DMS53 treated with DMSO at 0.1 percent for 48 hours (cell line): ENCODE results near the gene CNIH2.
"Not testable (repeated sequence)": the region's sequence is repeated elsewhere in the genome, so short reads cannot be mapped to it uniquely, and the experiment has no call there.

Experiments used
- DNase-seq: peaks from one replicate; lab custom pipeline; 2025; ENCODE audit not compliant: unreplicated experiment; lab: John Stamatoyannopoulos, UW

CNIH2 gene

DNA sequence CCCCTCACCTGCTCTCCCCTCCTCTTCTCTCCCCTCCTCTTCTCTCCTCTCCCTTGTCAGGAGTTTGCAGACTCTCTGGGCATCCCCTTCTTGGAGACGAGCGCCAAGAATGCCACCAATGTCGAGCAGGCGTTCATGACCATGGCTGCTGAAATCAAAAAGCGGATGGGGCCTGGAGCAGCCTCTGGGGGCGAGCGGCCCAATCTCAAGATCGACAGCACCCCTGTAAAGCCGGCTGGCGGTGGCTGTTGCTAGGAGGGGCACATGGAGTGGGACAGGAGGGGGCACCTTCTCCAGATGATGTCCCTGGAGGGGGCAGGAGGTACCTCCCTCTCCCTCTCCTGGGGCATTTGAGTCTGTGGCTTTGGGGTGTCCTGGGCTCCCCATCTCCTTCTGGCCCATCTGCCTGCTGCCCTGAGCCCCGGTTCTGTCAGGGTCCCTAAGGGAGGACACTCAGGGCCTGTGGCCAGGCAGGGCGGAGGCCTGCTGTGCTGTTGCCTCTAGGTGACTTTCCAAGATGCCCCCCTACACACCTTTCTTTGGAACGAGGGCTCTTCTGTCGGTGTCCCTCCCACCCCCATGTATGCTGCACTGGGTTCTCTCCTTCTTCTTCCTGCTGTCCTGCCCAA, 1.9 kb upstream of the CNIH2 start:
- DNase-seq, result no peak

GRCh38 chr11:66276619-66277018, 1.4 kb upstream of the CNIH2 start:
- not testable (repeated sequence) for DNase-seq

GRCh38 chr11:66277064-66277463, 911 bp upstream of the CNIH2 start:
- not testable (repeated sequence) for DNase-seq

GRCh38 chr11:66278363-66279091, 552 bp downstream of the CNIH2 start:
- no peak for DNase-seq

DNA sequence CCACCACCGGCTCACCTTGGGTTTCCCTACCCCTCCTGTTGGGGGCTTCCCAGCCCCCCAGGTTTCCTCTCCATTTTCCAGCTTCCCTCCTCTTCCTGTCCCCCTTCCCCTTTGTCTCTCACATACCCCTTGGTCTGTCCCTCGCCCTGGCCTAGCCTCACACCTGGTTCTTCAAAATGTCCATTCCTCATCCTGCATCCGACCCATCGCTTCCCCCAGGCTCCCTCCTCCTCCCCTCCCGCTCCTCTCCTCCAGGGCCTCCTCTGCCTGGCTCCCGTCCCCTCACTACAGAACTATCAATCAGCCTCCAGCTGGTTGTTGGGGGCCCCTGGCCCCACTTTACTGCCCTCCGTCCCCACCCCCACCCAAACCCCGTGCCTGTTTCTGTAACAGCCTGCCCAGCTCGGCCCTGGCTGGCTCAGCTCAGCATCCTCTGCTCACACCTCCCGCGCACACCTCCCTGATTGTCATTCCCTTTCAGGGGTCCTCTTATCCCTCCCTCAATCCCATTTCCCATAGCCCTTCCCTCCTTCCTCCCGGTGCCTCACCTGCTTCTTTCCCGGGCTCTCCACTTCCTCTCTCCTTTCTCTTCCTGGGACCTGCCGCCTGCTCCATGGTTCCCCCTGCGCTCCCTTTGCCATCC, 1.2 kb downstream of the CNIH2 start:
- DNase-seq, result no peak

DNA sequence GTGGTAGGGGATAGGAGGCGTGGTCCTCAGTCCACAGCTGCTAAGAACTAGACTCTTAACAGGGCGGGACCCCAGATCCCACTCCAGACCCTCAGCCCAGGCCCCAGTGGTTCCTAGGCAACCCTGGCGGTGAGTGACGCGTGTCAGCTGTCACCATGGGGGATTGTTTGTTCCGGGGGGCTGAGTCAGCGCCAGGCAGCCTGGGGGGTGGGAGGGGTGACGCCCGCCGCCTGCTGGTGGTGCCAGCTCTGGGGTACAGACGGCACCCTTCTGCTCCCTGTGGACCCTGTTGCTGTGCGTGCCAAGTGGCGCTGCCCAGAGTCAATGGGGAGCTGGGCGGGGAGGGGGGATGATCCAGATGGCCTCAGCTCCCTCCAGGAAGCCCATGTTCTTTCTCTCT, 2.5 kb downstream of the CNIH2 start:
- DNase-seq, result no peak

DNA sequence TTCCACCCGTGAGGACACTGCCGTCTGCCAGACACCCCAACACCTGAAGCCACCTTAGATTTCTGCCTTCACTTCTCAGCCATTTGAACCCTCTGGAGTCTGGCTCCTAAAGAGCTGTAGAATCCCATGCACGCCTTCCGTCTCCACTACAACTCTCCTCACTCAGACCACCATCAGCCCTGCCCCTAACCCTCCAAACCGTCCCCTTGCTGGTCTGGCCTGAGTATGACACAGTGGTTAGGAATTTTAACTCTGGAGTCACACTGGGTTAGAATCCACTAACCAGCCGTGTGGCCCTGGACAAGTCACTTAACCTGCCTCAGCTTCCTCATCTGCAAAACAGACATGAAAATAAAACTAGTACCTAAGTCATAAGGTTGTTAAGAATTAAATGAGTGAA, 3.0 kb downstream of the CNIH2 start:
- DNase-seq, result no peak

- no peak for DNase-seq
Observed at GRCh38 chr11:66281776-66282467, 3.9 kb downstream of the CNIH2 start.

DNA sequence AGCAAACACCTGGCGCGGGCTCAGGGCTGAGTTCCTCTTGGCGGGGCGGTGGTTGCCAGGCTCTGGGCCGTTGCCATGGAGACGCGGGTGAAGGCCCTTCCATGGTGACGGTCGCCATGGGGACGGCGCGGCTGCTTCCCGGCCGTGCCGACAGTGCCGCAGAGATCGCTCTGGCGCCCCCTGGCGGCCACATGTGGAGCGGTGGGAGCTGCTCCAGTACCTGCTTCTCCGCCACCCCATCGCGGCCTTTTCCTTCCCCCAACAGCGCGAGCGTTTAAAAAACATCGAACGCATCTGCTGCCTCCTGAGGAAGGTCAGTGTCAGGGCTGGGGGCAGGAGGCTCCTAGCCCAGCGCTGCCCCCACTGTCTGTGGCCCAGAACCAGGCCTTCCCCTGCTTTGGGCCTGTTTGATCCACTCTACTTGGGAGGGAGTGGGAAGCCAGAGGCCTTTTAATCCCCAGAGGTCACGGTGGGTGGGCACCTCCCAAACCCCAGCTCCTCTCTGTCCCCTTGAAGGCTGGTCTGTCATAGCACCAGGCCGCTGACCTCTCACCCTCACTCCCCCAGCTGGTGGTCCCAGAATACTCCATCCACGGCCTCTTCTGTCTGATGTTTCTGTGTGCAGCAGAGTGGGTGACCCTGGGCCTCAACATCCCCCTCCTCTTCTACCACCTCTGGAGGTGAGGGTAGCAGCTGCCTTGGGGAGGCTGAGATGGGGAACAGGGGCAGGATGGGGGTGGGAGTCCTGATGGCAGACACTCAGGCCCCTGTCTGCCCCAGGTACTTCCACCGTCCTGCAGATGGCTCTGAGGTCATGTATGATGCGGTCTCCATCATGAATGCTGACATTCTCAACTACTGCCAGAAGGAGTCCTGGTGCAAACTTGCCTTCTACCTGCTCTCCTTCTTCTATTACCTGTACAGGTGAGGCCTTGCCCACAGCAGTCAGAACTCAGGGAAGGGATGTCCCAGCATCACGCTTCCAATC, 4.8 kb downstream of the CNIH2 start:
- peak; percentile 98 for DNase-seq

DNA sequence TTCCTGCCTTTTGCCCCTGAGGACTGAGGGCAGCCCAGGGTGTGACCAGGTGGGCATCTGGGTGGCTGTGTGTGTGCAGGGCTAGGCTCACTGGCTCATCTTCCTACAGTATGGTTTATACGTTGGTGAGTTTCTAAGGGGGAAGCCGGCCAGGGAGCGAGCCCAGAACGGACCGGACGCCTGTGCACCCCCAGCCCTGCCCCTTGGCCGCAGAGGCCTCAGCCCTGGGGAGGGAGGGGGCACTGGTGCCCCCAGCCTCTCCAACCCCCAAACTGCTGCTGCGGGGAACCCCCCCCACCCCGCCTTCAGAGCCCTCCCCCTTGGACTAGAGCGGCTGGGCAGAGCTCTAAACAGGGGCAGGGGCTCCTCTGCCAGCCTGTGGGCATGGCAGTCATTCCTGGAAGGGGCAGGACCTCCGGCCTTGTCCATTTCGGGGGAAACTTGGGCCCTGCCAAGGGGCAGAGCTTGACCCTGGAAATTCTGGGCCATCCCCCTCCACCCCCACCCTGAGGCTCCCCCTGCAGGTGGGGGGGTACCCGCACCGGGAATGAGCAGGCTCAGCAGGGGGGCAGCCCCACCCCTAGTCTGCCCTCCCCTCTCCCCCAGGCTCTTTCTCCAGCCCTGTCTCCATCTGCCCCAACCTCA, 5.6 kb downstream of the CNIH2 start:
- DNase-seq, result no peak

DNA sequence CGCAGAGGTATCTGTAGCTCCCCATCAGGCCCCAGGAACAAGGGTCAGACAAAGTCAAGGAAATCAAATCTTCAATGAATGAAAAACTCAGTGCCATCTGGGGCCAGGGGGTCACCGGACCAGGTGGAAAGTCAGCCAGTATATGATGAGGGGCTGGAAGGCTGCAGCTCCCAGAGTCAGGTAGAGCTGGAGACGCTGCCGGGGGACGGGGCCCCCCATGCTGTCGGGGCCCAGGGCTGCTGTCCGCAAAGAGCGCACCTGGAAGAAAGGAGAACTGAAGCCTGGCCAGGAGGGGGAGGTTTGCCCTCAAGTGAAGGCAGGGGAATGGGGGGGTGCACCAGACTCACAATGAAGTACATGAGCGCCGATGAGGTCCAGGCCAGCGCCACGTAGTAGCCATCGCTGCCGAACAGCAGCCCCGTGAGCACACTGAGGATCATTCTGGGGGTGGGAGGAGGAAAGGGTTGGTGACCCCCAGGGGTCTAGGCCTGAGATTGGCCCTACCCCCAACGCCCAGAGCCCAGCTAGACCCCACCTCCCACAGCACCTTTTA, 6.6 kb downstream of the CNIH2 start:
- no peak for DNase-seq

DNA sequence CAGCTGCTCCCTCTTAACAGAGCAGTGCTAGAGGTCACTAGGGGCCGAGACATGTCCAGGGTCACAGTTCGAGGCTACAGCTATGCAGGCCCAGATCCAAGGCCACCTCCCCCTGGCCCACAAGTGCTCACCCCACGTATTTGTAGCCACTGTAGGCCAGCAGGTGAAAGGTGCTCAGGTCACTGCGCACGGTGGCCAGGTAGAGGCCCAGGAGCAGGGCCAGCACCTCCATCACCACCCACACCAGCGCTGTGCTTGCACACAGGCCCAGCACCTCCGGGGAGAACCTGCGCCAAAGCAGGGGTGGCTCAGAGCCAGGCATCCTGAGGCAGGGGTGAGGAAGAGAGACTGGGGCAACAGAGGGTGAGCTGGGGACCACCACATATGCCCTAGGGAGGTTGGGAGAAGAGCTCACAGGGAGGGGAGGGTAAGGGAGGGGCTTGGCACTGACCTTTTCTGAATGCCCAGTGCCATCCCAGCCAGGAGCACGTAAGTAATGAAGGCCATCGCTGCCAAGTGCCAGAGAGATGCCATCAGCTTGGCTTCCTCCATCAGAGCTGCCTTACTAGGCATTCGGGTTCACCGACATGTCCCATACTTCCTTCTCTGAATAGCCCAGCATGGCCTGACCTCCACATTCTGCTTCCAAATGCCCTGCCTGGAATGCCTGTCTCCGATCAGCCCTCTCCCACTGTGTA, 7.4 kb downstream of the CNIH2 start:
- DNase-seq, result no peak

GRCh38 chr11:66286699-66287098, 8.7 kb downstream of the CNIH2 start:
- no peak for DNase-seq

DNA sequence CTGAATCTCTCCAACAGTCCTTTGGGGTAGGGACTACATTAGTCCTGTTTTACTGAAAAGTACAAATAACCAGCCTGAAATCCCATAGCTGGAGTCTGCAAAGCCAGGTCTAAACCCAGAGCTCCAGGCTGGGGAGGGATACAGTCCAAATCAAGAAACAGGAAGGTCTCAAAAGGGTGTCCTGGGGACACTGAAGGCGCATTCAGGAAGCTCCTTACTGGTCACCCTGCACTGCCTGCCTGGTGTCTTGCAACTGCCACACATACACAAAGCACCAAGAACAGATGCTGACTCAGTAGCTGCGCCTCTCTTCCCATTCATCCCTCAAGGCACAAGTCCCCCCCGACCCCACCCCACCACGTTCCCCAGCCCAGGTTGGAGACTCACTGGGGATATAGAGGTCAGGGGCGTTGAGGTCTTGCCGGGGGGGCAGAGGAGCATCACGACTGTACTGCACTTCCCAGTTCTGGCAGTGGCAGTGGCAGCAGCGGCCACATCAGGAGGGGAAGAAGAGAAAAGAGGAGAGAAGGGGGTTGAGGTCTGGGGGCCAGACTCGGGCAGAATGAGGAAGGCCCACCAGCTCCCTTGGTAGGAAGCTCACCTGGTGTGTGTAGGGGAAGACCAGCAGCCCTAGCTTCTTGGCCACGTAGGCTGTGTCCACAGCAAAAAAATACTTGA, 9.4 kb downstream of the CNIH2 start:
- DNase-seq, result no peak

DNA sequence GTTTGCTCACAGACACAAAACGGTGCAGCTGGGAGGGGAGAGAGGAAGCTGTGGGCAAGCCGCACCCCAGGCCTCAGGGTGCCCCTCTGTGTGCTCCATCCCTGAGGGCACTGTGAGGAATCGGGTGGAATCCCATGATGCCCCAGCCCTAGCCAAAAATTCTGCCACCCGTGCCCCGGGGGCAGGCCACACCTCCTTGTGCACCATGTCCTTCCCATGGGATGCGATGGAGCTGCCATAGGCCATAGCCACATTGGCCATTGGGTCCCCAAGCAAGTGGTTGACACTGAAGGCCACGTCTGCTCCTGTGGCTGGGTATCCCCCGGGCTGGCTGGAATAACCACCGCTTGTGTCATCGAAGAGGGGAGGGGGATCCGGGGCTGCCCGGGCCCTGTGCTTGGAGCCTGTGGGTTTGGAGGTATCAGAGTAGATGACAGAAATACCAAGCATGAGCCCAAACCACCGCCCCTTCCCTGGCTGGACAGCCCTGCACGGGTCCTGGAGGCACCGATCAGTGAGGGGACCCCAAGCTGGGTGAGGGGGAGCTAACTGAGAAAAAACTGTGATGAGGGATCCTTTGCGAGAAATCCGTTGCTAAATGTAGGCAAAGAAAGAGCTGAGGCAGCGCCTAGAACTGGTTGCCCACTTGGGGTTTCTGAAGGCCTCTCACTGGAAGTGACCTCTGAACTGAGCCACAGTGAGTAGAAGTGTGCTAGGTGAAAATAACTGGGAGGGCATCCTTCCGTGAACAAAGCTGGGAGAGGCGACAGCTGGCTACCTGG, 10.1 kb downstream of the CNIH2 start:
- DNase-seq, result no peak

DNA sequence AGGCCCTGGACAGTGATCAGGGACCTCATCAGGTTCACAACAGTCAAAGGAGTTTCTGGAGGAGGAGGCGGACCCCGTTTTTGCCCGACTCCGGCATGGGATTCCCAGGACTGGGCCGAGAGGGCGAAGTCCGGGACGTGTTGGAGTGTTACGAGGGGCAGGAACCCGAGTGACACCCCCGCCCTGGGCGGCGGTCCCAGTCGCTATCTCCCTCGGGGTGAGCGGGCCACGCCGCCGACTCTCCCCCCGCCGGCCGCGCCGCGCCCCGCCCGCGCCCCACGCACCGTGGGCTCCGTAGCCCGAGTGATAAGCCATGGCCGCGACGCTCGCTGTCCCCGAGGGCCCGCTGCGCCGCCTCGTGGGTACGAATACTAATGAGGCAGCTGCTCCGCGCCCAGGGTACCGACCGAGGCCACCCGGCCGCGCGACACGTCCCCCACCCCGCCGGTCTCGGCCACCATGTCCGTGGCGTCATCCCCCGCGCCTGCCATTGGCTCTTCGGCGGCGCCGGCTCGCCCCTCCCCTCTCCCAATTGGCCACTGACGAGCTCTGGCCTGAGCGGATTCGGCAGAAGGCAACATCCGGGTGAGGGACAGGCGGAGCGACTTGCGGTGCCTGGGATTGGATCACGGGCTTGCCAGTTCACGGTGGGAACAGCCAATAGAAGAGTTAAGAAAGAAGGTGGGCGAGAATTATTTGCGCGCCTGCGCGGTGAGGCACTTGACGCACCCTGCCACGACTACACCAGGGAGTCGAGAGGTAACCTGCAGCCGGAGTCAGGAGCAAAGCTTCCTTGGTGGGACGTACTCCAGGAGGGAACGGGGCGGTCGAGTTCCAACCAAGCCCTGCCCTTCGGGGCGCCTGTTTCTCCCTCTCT, 10.9 kb downstream of the CNIH2 start, which contains the start of gene YIF1A:
Gene YIF1A, minus strand, starts transcription at position 473 of the 877 bp plus-strand sequence. Its CDS starts 158 bp downstream, at position 315.
- peak; percentile 100 for DNase-seq
